IMR-90 (cell line): ENCODE measurements around the gene RAP1GAP. TPM values are rescaled to one million over a fixed set of nuclear protein-coding genes. Genes with fewer than 3 reads are reported as not detected.

Source experiments
- ATAC-seq: fragments of 200-7000 bp; cut with Tn5 transposase; 2 replicates; pipeline ENCODE4 v1.9.1; 2020; ENCODE audit warnings: low read depth, mild to moderate bottlenecking, moderate library complexity
- BruUV-seq: library from RNA; stranded (reverse); fragments of 400-500 nt; replicated peaks from 2 replicates; lab custom pipeline; 2021; lab: Mats Ljungman, UMichigan
- CTCF ChIA-PET: fragments of 300-600 bp; formaldehyde crosslinking; extraction: SDS; loops from one replicate; lab custom pipeline; 2021; ENCODE audit warnings: antibody characterized with exemption; lab: Yijun Ruan, JAX
- POLR2A ChIA-PET: fragments of 300-600 bp; sonication (Branson Sonifier 250); formaldehyde crosslinking; loops from one replicate; lab custom pipeline; 2022; ENCODE audit warnings: antibody characterized with exemption; ENCODE audit not compliant: unreplicated experiment; lab: Charles Lee
- DNase-seq: peaks from one replicate; pipeline ENCODE4 v3.0.0; 2013
- H2AFZ ChIP-seq: replicated peaks from 2 replicates; pipeline ENCODE3; 2013; ENCODE audit warnings: low read length, mild to moderate bottlenecking; ENCODE audit not compliant: poor library complexity
- H2AK5ac ChIP-seq: 2 replicates; pipeline ENCODE4 v1.6.1; 2013; ENCODE audit warnings: low read depth, low read length, inconsistent platforms
- H2AK9ac ChIP-seq: replicated peaks from 2 replicates; pipeline ENCODE3; 2013; ENCODE audit warnings: mild to moderate bottlenecking, low read depth, low read length, moderate library complexity; ENCODE audit not compliant: poor library complexity
- H2BK120ac ChIP-seq: 2 replicates; pipeline ENCODE4 v1.6.1; 2013; ENCODE audit warnings: low read depth, low read length, inconsistent platforms
- H2BK15ac ChIP-seq: 3 replicates; pipeline ENCODE4 v1.6.1; 2013; ENCODE audit warnings: low read depth, low read length, inconsistent platforms
- H2BK20ac ChIP-seq: 2 replicates; pipeline ENCODE4 v1.6.1; 2013; ENCODE audit warnings: low read depth, mild to moderate bottlenecking, inconsistent platforms, low read length, moderate library complexity
- H2BK5ac ChIP-seq: 2 replicates; pipeline ENCODE4 v1.6.1; 2013; ENCODE audit warnings: mild to moderate bottlenecking, low read depth, low read length, inconsistent platforms; ENCODE audit not compliant: poor library complexity, severe bottlenecking
- H3K14ac ChIP-seq: replicated peaks from 2 replicates; pipeline ENCODE4 v1.6.1; 2013; ENCODE audit warnings: low read depth, low read length, inconsistent platforms
- H3K18ac ChIP-seq: 2 replicates; pipeline ENCODE4 v1.6.1; 2013; ENCODE audit warnings: low read depth, low read length, control low read depth
- H3K23ac ChIP-seq: 2 replicates; pipeline ENCODE4 v1.6.1; 2013; ENCODE audit warnings: low read depth, low read length, inconsistent platforms
- H3K27ac ChIP-seq: 2 replicates; pipeline ENCODE4 v1.5.1; 2013; ENCODE audit warnings: mild to moderate bottlenecking, control low read depth, low read length; ENCODE audit not compliant: insufficient read depth
- H3K27me3 ChIP-seq: 2 replicates; pipeline ENCODE4 v1.6.1; 2013; ENCODE audit warnings: low read length; ENCODE audit not compliant: control insufficient read depth, insufficient read depth
- H3K36me3 ChIP-seq: 2 replicates; pipeline ENCODE4 v1.6.1; 2013; ENCODE audit warnings: low read length, mixed read lengths; ENCODE audit not compliant: control insufficient read depth, insufficient read depth
- H3K4ac ChIP-seq: 2 replicates; pipeline ENCODE4 v1.6.1; 2013; ENCODE audit warnings: low read depth, low read length, inconsistent platforms
- H3K4me1 ChIP-seq: 2 replicates; pipeline ENCODE4 v1.6.1; 2013; ENCODE audit warnings: low read length, mixed read lengths; ENCODE audit not compliant: control insufficient read depth, insufficient read depth
- H3K4me2 ChIP-seq: 2 replicates; pipeline ENCODE4 v1.6.1; 2013; ENCODE audit warnings: low read depth, mild to moderate bottlenecking, control low read depth, low read length, moderate library complexity
- H3K4me3 ChIP-seq: 2 replicates; pipeline ENCODE4 v1.5.1; 2013; ENCODE audit warnings: low read depth, mild to moderate bottlenecking, control low read depth, low read length, moderate library complexity; ENCODE audit not compliant: insufficient read depth
- H3K56ac ChIP-seq: 2 replicates; pipeline ENCODE4 v1.6.1; 2013; ENCODE audit warnings: low read length, inconsistent platforms; ENCODE audit not compliant: insufficient read depth; ENCODE audit errors: extremely low read depth
- H3K79me1 ChIP-seq, 2 experiments: 2 replicates each; pipeline ENCODE4 v1.6.1; 2013; ENCODE audit warnings: low read length in 2 of 2, inconsistent platforms in 1 of 2, low read depth in 1 of 2
- H3K9ac ChIP-seq: 2 replicates; pipeline ENCODE4 v1.6.1; 2013; ENCODE audit warnings: low read depth, low read length, control low read depth
- H3K9me1 ChIP-seq: 2 replicates; pipeline ENCODE4 v1.6.1; 2013; ENCODE audit warnings: low read length, inconsistent platforms; ENCODE audit not compliant: insufficient read depth
- H3K9me3 ChIP-seq: 2 replicates; pipeline ENCODE4 v1.6.1; 2013; ENCODE audit warnings: low read length; ENCODE audit not compliant: control insufficient read depth, insufficient read depth
- H4K20me1 ChIP-seq: 2 replicates; pipeline ENCODE4 v1.6.1; 2013; ENCODE audit warnings: low read length, inconsistent platforms; ENCODE audit not compliant: insufficient read depth
- H4K5ac ChIP-seq: 2 replicates; pipeline ENCODE4 v1.6.1; 2013; ENCODE audit warnings: mild to moderate bottlenecking, low read depth, low read length, control low read depth
- H4K8ac ChIP-seq, 2 experiments: 2 replicates each; pipeline ENCODE4 v1.6.1; 2013; ENCODE audit warnings: low read depth in 2 of 2, low read length in 2 of 2, control low read depth in 1 of 2, inconsistent platforms in 1 of 2
- H4K91ac ChIP-seq: 2 replicates; pipeline ENCODE4 v1.6.1; 2013; ENCODE audit warnings: low read depth, low read length, inconsistent platforms; ENCODE audit not compliant: insufficient read depth
- BHLHE40 ChIP-seq: fragments of 150-350 bp; IDR thresholded peaks from 2 replicates; pipeline ENCODE4 v1.6.1; 2016; ENCODE audit warnings: mild to moderate bottlenecking, low read depth, low read length
- CHD1 ChIP-seq: IDR thresholded peaks from 2 replicates; pipeline ENCODE4 v1.6.1; 2012; ENCODE audit warnings: low read depth, low read length, improper control_type of control experiment
- FOS ChIP-seq: fragments of 150-350 bp; IDR thresholded peaks from 2 replicates; pipeline ENCODE4 v1.6.1; 2016; ENCODE audit warnings: low read depth, low read length
- MAFK ChIP-seq: IDR thresholded peaks from 2 replicates; pipeline ENCODE4 v1.6.1; 2012; ENCODE audit warnings: low read depth, low read length, improper control_type of control experiment
- MAZ ChIP-seq: IDR thresholded peaks from 2 replicates; pipeline ENCODE4 v1.6.1; 2012; ENCODE audit warnings: low read depth, mild to moderate bottlenecking, low read length, improper control_type of control experiment, moderate library complexity, borderline replicate concordance
- POLR2A ChIP-seq: IDR thresholded peaks from 2 replicates; pipeline ENCODE4 v1.6.1; 2012; ENCODE audit warnings: mild to moderate bottlenecking, low read depth, low read length
- RFX5 ChIP-seq: IDR thresholded peaks from 2 replicates; pipeline ENCODE4 v1.8.0; 2012; ENCODE audit warnings: low read depth, mild to moderate bottlenecking, low read length, moderate library complexity
- WGBS, 2 experiments: methylation state at CpG; one replicate each; pipeline versions ENCODE4 v1.1.5 to v1.1.7; 2013; ENCODE audit warnings: missing lambda C conversion rate in 2 of 2; ENCODE audit not compliant: insufficient read length in 1 of 2; ENCODE audit errors: extremely low coverage in 2 of 2; 5-methylcytosine and 5-hydroxymethylcytosine counted together
- dilution Hi-C: fragments of 300-500 bp; cut with HindIII; formaldehyde crosslinking; loops from one replicate; pipeline ENCODE4 v1.14.3; 2018; ENCODE audit warnings: low sequenced_read_pairs; ENCODE audit not compliant: unreplicated experiment
- in situ Hi-C: fragments of 300-500 bp; cut with MboI; formaldehyde crosslinking; loops from 3 replicates; pipeline ENCODE4 v1.14.3; 2019; ENCODE audit warnings: low sequenced_read_pairs, inconsistent platforms, mixed read lengths
- intact Hi-C: fragments of 100-400 bp; cut with micrococcal nuclease; formaldehyde crosslinking; loops from 2 replicates; pipeline ENCODE4 v1.10.0; 2022
- polyA plus RNA-seq, 3 experiments: library from polyadenylated mRNA; depleted of rRNA; stranded (reverse); fragments of >200 nt; gene quantifications; 2 replicates each; pipeline ENCODE4 v1.2.3, GENCODE V29; 2012; ENCODE audit warnings: low replicate concordance in 1 of 3
- total RNA-seq: library from RNA; depleted of rRNA; stranded (reverse); fragments of >200 nt; gene quantifications from 2 replicates; pipeline ENCODE4 v1.2.3, GENCODE V29; 2012
- TF ChIP-seq, protein P1 (sequence below): conservative IDR thresholded peaks from 2 replicates; pipeline ENCODE4 v1.5.1; 2012; ENCODE audit warnings: mild to moderate bottlenecking, low read depth, low read length, improper control_type of control experiment

RAP1GAP gene
- total and polyA plus RNA-seq, 2 of the 4 experiments (the other 2 are of a cell fraction), result under 0.01 to 0.10 TPM

- no peak for TF ChIP-seq MAZ
These were observed 1.6 kb downstream of the RAP1GAP start (continued) for GRCh38 chr1:21667348-21668231.

DNA sequence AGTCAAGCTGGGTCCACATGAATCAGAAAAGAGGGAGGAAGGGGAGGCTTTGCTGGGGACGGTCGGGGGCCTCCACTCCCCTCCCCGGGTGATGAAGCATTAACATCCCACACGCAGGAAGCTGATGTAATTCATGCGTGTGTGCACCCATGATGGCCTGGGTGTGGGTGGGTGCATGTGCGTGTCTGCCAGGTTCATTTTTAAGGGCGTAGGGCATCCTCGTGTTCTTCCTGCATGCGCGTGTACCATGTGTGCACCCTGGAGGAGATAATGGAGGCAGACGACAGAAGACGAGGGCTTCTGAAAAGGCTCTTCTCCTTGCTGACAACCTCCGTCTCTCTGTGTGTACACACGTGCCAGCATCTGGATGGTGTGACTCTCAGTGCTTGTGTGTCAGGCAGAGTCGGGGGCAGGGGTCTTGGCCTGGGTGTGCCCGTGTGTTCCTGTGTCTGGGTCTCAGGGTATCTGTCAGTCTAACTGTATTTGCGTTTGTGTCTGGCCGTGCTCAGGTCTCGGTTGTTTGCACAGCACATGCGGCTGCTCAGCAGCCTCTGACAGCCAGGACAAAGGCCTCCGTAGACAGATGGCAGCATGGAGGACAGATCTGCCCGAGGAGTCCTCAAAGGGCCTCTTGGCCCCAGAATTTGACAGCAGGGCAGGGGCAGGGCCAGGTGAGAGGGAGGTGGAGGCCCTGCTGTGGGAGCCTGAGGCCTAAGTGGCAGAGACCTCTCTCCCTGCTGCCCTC lies 2.4 kb downstream of the RAP1GAP start:
- Histone ChIP-seq H2BK15ac (no peak overlapping the region), H2AK5ac (no peak overlapping the region), H2BK20ac (no peak overlapping the region), H3K18ac (no peak overlapping the region), H3K4me1 (no peaks in the 10 kb centered on the region), H3K27ac (no peak overlapping the region), H2BK120ac (no peak overlapping the region), H2BK5ac (no peak overlapping the region), H3K9me3 (no peaks in the 10 kb centered on the region), H3K56ac (no peak overlapping the region), H3K36me3 (no peaks in the 10 kb centered on the region), H4K8ac (no peak overlapping the region), H2AK9ac (peak overlapping the region; percentile 61), H3K9me1 (no peaks in the 10 kb centered on the region; the same call in 1 of the 2 replicates), H3K14ac (no peak overlapping the region), H4K5ac (no peak overlapping the region), H3K27me3 (peaks cover 92% of the 10 kb centered on the region), H4K20me1 (peaks cover 11% of the 10 kb centered on the region; the same call in 1 of the 2 replicates), H3K9ac (no peak overlapping the region), H3K79me1 (no peaks in the 10 kb centered on the region), H3K4me3 (no peak overlapping the region), H3K4me2 (no peak overlapping the region), H3K23ac (no peak overlapping the region), H2AFZ (peak overlapping the region; percentile 8), H3K4ac (no peak overlapping the region), H4K91ac (no peak overlapping the region)
- no TSS peak for BruUV-seq
- in situ Hi-C loops (no loop called here), dilution Hi-C loops (no loop called here), intact Hi-C loops (no loop called here)
- CTCF ChIA-PET, result no interaction called here
- TF ChIP-seq BHLHE40 (no peak), RFX5 (no peak), CHD1 (no peak), MAFK (no peak), POLR2A (no peak), FOS (no peak)
- TF ChIP-seq, protein P1, sequence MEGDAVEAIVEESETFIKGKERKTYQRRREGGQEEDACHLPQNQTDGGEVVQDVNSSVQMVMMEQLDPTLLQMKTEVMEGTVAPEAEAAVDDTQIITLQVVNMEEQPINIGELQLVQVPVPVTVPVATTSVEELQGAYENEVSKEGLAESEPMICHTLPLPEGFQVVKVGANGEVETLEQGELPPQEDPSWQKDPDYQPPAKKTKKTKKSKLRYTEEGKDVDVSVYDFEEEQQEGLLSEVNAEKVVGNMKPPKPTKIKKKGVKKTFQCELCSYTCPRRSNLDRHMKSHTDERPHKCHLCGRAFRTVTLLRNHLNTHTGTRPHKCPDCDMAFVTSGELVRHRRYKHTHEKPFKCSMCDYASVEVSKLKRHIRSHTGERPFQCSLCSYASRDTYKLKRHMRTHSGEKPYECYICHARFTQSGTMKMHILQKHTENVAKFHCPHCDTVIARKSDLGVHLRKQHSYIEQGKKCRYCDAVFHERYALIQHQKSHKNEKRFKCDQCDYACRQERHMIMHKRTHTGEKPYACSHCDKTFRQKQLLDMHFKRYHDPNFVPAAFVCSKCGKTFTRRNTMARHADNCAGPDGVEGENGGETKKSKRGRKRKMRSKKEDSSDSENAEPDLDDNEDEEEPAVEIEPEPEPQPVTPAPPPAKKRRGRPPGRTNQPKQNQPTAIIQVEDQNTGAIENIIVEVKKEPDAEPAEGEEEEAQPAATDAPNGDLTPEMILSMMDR, result no peak
- WGBS, 2 experiments, result 39% methylated on average over 8 of the region's 22 CpGs; no CpG with 5 or more reads in 1 of the 2 experiments
- no peak for ATAC-seq
- DNase-seq, result no peak
- POLR2A ChIA-PET, result no interaction called here
